SK-N-SH (cell line): ENCODE results near the gene ACAP2. TPM values are rescaled to one million over a fixed set of nuclear protein-coding genes. Genes with fewer than 3 reads are reported as not detected.

ENCODE experiments used
- CTCF ChIA-PET: fragments of 300-600, 350-600 bp; formaldehyde crosslinking; extraction: SDS; loops from one replicate; lab custom pipeline; 2021; lab: Yijun Ruan, JAX
- POLR2A ChIA-PET: fragments of 350-600 bp; sonication (Branson Sonifier 250); formaldehyde crosslinking; extraction: SDS; loops from one replicate; lab custom pipeline; 2020; ENCODE audit warnings: antibody characterized with exemption, inconsistent platforms; lab: Yijun Ruan, JAX
- DNase-seq: peaks from one replicate; pipeline ENCODE4 v3.0.0; 2012
- H2AFZ ChIP-seq: fragments of 200-600 bp; sonication (generic); 2 replicates; pipeline ENCODE4 v1.8.1; 2016; ENCODE audit warnings: antibody characterized with exemption, mild to moderate bottlenecking, low read depth
- H3F3A ChIP-seq: fragments of 200-600 bp; sonication (generic); replicated peaks from 2 replicates; pipeline ENCODE3; 2016; ENCODE audit warnings: antibody characterized with exemption, mild to moderate bottlenecking; ENCODE audit not compliant: insufficient read depth
- H3K27ac ChIP-seq, 2 experiments: fragments of 200-500 bp in 1 of 2; fragments of 200-600 bp in 1 of 2; sonication (Bioruptor generic) in 1 of 2; sonication (generic), shearing (Covaris generic) in 1 of 2; 2 replicates each; pipeline versions ENCODE4 v1.5.1 to v1.6.1; 2014 to 2016; ENCODE audit warnings: low read depth in 2 of 2, inconsistent platforms in 1 of 2, low read length in 1 of 2, mild to moderate bottlenecking in 1 of 2, mixed read lengths in 1 of 2
- H3K27me3 ChIP-seq: fragments of 200-600 bp; sonication (generic), shearing (Covaris generic); 2 replicates; pipeline ENCODE4 v1.6.1; 2016; ENCODE audit warnings: mixed run types; ENCODE audit not compliant: insufficient read depth
- H3K36me3 ChIP-seq, 2 experiments: fragments of 200-500 bp in 1 of 2; fragments of 200-600 bp in 1 of 2; sonication (Bioruptor generic) in 1 of 2; sonication (generic) in 1 of 2; replicated peaks in 1 of 2; 2 replicates each; pipeline versions ENCODE3 to v1.5.1; 2014 to 2016; ENCODE audit warnings: low read length in 1 of 2, mild to moderate bottlenecking in 1 of 2; ENCODE audit not compliant: insufficient read depth in 2 of 2, control insufficient read depth in 1 of 2
- H3K4me1 ChIP-seq, 2 experiments: fragments of 200-500 bp in 1 of 2; fragments of 200-600 bp in 1 of 2; sonication (Bioruptor generic) in 1 of 2; sonication (generic), shearing (Covaris generic) in 1 of 2; 2 replicates each; pipeline versions ENCODE4 v1.5.1 to v1.6.1; 2014 to 2016; ENCODE audit warnings: low read depth in 1 of 2, low read length in 1 of 2, mixed run types in 1 of 2; ENCODE audit not compliant: insufficient read depth in 2 of 2, control insufficient read depth in 1 of 2
- H3K4me2 ChIP-seq: fragments of 200-600 bp; sonication (generic), shearing (Covaris generic); 2 replicates; pipeline ENCODE4 v1.6.1; 2017; ENCODE audit warnings: mixed run types
- H3K4me3 ChIP-seq, 2 experiments: fragments of 200-500 bp in 1 of 2; fragments of 200-600 bp in 1 of 2; sonication (Bioruptor generic) in 1 of 2; sonication (generic), shearing (Covaris generic) in 1 of 2; 2 replicates each; pipeline versions ENCODE4 v1.5.1 to v1.8.1; 2014 to 2016; ENCODE audit warnings: low read depth in 2 of 2, inconsistent platforms in 1 of 2, low read length in 1 of 2, mild to moderate bottlenecking in 1 of 2, mixed read lengths in 1 of 2, moderate library complexity in 1 of 2
- H3K79me2 ChIP-seq: fragments of 200-600 bp; sonication (generic); 2 replicates; pipeline ENCODE4 v1.8.1; 2017; ENCODE audit warnings: mild to moderate bottlenecking; ENCODE audit not compliant: insufficient read depth
- H3K9ac ChIP-seq: fragments of 200-600 bp; sonication (generic); 2 replicates; pipeline ENCODE4 v1.6.1; 2017; ENCODE audit warnings: mixed run types
- H3K9me2 ChIP-seq: fragments of 200-600 bp; sonication (generic); 2 replicates; pipeline ENCODE4 v1.6.1; 2017; ENCODE audit warnings: mixed run types
- H3K9me3 ChIP-seq: fragments of 200-600 bp; sonication (generic); 2 replicates; pipeline ENCODE4 v1.6.1; 2017; ENCODE audit warnings: mixed run types, mild to moderate bottlenecking, moderate library complexity
- H4K20me1 ChIP-seq: fragments of 200-600 bp; sonication (generic); 2 replicates; pipeline ENCODE4 v1.6.1; 2017; ENCODE audit warnings: mild to moderate bottlenecking, mixed run types; ENCODE audit not compliant: insufficient read depth
- CHD2 ChIP-seq: fragments of 150-350 bp; IDR thresholded peaks from 2 replicates; pipeline ENCODE4 v1.6.1; 2018; ENCODE audit warnings: low read length; ENCODE audit not compliant: partially characterized antibody
- EZH2phosphoT487 ChIP-seq: fragments of 200-600 bp; sonication (generic); IDR thresholded peaks from 2 replicates; pipeline ENCODE4 v1.6.1; 2017; ENCODE audit warnings: low read depth, mixed run types, mild to moderate bottlenecking, antibody characterized with exemption, moderate library complexity, borderline replicate concordance
- FOXJ3 ChIP-seq: sonication (generic); formaldehyde crosslinking; IDR thresholded peaks from 2 replicates; pipeline ENCODE4 v1.5.1; 2020; ENCODE audit warnings: mild to moderate bottlenecking, missing genetic modification reagents
- IRF3 ChIP-seq: fragments of 150-350 bp; IDR thresholded peaks from 2 replicates; pipeline ENCODE4 v1.6.1; 2016; ENCODE audit warnings: mild to moderate bottlenecking, low read depth, low read length
- JUND ChIP-seq: IDR thresholded peaks from 2 replicates; pipeline ENCODE4 v1.4.0; 2012
- NFIC ChIP-seq: IDR thresholded peaks from 2 replicates; pipeline ENCODE4 v1.4.0; 2012; ENCODE audit warnings: borderline replicate concordance
- POLR2AphosphoS5 ChIP-seq: IDR thresholded peaks from 2 replicates; pipeline ENCODE4 v1.6.1; 2012; ENCODE audit warnings: low read depth, low read length
- RAD21 ChIP-seq: IDR thresholded peaks from 2 replicates; pipeline ENCODE4 v1.6.1; 2012; ENCODE audit warnings: mild to moderate bottlenecking, low read length
- RCOR1 ChIP-seq: fragments of 150-350 bp; IDR thresholded peaks from 2 replicates; pipeline ENCODE4 v1.6.1; 2017; ENCODE audit warnings: antibody characterized with exemption, low read length
- REST ChIP-seq: IDR thresholded peaks from 2 replicates; pipeline ENCODE4 v1.6.1; 2012; ENCODE audit warnings: mild to moderate bottlenecking, low read depth, low read length, moderate library complexity
- TAF1 ChIP-seq: IDR thresholded peaks from 2 replicates; pipeline ENCODE4 v1.6.1; 2012; ENCODE audit warnings: low read depth, mild to moderate bottlenecking, low read length, moderate library complexity, borderline replicate concordance
- USF1 ChIP-seq: IDR thresholded peaks from 2 replicates; pipeline ENCODE4 v1.4.0; 2012; ENCODE audit warnings: low read depth, borderline replicate concordance
- USF2 ChIP-seq: fragments of 150-350 bp; IDR thresholded peaks from 2 replicates; pipeline ENCODE4 v1.6.1; 2017; ENCODE audit warnings: antibody characterized with exemption, low read length, low read depth, borderline replicate concordance
- WGBS: methylation state at CpG from one replicate; pipeline ENCODE4 v1.1.6; 2017; ENCODE audit warnings: low lambda C conversion rate; 5-methylcytosine and 5-hydroxymethylcytosine counted together
- polyA plus RNA-seq, 3 experiments: library from polyadenylated mRNA; depleted of rRNA; stranded (reverse); fragments of >200 nt; gene quantifications; 2 replicates each; pipeline ENCODE4 v1.2.3, GENCODE V29; 2012

ACAP2 gene
- polyA plus RNA-seq, 1 of the 3 experiments (the other 2 are of a cell fraction) = 6.8 TPM

- Histone ChIP-seq H3K79me2 (no peaks in the 10 kb centered on the region), H3K4me3 (no peak overlapping the region), H3K4me1 (no peaks in the 10 kb centered on the region; a peak in 1 of 4 replicates), H3K36me3 (no peaks in the 10 kb centered on the region), H3K9me3 (no peaks in the 10 kb centered on the region), H3F3A (no peaks in the 10 kb centered on the region), H3K27me3 (no peaks in the 10 kb centered on the region), H3K9me2 (no peaks in the 10 kb centered on the region), H3K9ac (no peak overlapping the region), H2AFZ (no peak overlapping the region), H3K27ac (no peak overlapping the region), H3K4me2 (no peak overlapping the region), H4K20me1 (no peaks in the 10 kb centered on the region)
- 63% methylated on average over 3 of the region's 3 CpGs for WGBS
- no peak for TF ChIP-seq REST
- no peak for TF ChIP-seq EZH2phosphoT487
- CTCF ChIA-PET = no interaction called here
- POLR2A ChIA-PET = no interaction called here
- no peak for DNase-seq
Measured at GRCh38 chr3:195453236-195453635, 10.4 kb upstream of the ACAP2 start.

GRCh38 chr3:195451373-195452015 lies 8.7 kb upstream of the ACAP2 start:
- no peaks in the 10 kb centered on the region for H3K27me3 ChIP-seq
- no peaks in the 10 kb centered on the region for H3K36me3 ChIP-seq
- no peak overlapping the region for H3K27ac ChIP-seq
- no peak overlapping the region for H3K4me2 ChIP-seq
- no peak overlapping the region for H3K9ac ChIP-seq
- H3K9me2 ChIP-seq = no peaks in the 10 kb centered on the region
- H3K4me3 ChIP-seq = no peak overlapping the region
- CTCF ChIA-PET = no interaction called here
- no peak for TF ChIP-seq USF1
- TF ChIP-seq JUND = no peak
- no peak for TF ChIP-seq CHD2
- no peak for TF ChIP-seq TAF1
- TF ChIP-seq USF2 = no peak
- no peak for TF ChIP-seq POLR2AphosphoS5
- no peak for TF ChIP-seq REST
- TF ChIP-seq RAD21 = no peak
- no peak for TF ChIP-seq IRF3
- TF ChIP-seq FOXJ3 = no peak
- no peak for TF ChIP-seq RCOR1
- TF ChIP-seq NFIC = no peak
- WGBS = 88% methylated on average over 6 of the region's 6 CpGs
- H4K20me1 ChIP-seq = no peaks in the 10 kb centered on the region
- POLR2A ChIA-PET = no interaction called here
- no peaks in the 10 kb centered on the region for H3K79me2 ChIP-seq
- H3K9me3 ChIP-seq = no peaks in the 10 kb centered on the region
- H3F3A ChIP-seq = no peaks in the 10 kb centered on the region
- no peak for DNase-seq
- H2AFZ ChIP-seq = no peak overlapping the region
- no peaks in the 10 kb centered on the region; a peak in 2 of 4 replicates for H3K4me1 ChIP-seq
